IMR-90 (cell line): ENCODE data around the gene ATXN10. TPM values are rescaled to one million over a fixed set of nuclear protein-coding genes. Genes with fewer than 3 reads are reported as not detected.

Experiments
- ATAC-seq: fragments of 200-7000 bp; cut with Tn5 transposase; 2 replicates; pipeline ENCODE4 v1.9.1; 2020; ENCODE audit warnings: low read depth, mild to moderate bottlenecking, moderate library complexity
- BruUV-seq: library from RNA; stranded (reverse); fragments of 400-500 nt; replicated peaks from 2 replicates; lab custom pipeline; 2021; lab: Mats Ljungman, UMichigan
- CTCF ChIA-PET: fragments of 300-600 bp; formaldehyde crosslinking; extraction: SDS; loops from one replicate; lab custom pipeline; 2021; ENCODE audit warnings: antibody characterized with exemption; lab: Yijun Ruan, JAX
- POLR2A ChIA-PET: fragments of 300-600 bp; sonication (Branson Sonifier 250); formaldehyde crosslinking; loops from one replicate; lab custom pipeline; 2022; ENCODE audit warnings: antibody characterized with exemption; ENCODE audit not compliant: unreplicated experiment; lab: Charles Lee
- DNase-seq: peaks from one replicate; pipeline ENCODE4 v3.0.0; 2013
- H2AFZ ChIP-seq: replicated peaks from 2 replicates; pipeline ENCODE3; 2013; ENCODE audit warnings: low read length, mild to moderate bottlenecking; ENCODE audit not compliant: poor library complexity
- H2AK5ac ChIP-seq: 2 replicates; pipeline ENCODE4 v1.6.1; 2013; ENCODE audit warnings: low read depth, low read length, inconsistent platforms
- H2AK9ac ChIP-seq: replicated peaks from 2 replicates; pipeline ENCODE3; 2013; ENCODE audit warnings: mild to moderate bottlenecking, low read depth, low read length, moderate library complexity; ENCODE audit not compliant: poor library complexity
- H2BK120ac ChIP-seq: 2 replicates; pipeline ENCODE4 v1.6.1; 2013; ENCODE audit warnings: low read depth, low read length, inconsistent platforms
- H2BK15ac ChIP-seq: 3 replicates; pipeline ENCODE4 v1.6.1; 2013; ENCODE audit warnings: low read depth, low read length, inconsistent platforms
- H2BK20ac ChIP-seq: 2 replicates; pipeline ENCODE4 v1.6.1; 2013; ENCODE audit warnings: low read depth, mild to moderate bottlenecking, inconsistent platforms, low read length, moderate library complexity
- H2BK5ac ChIP-seq: 2 replicates; pipeline ENCODE4 v1.6.1; 2013; ENCODE audit warnings: mild to moderate bottlenecking, low read depth, low read length, inconsistent platforms; ENCODE audit not compliant: poor library complexity, severe bottlenecking
- H3K14ac ChIP-seq: replicated peaks from 2 replicates; pipeline ENCODE4 v1.6.1; 2013; ENCODE audit warnings: low read depth, low read length, inconsistent platforms
- H3K18ac ChIP-seq: 2 replicates; pipeline ENCODE4 v1.6.1; 2013; ENCODE audit warnings: low read depth, low read length, control low read depth
- H3K23ac ChIP-seq: 2 replicates; pipeline ENCODE4 v1.6.1; 2013; ENCODE audit warnings: low read depth, low read length, inconsistent platforms
- H3K27ac ChIP-seq: 2 replicates; pipeline ENCODE4 v1.5.1; 2013; ENCODE audit warnings: mild to moderate bottlenecking, control low read depth, low read length; ENCODE audit not compliant: insufficient read depth
- H3K27me3 ChIP-seq: 2 replicates; pipeline ENCODE4 v1.6.1; 2013; ENCODE audit warnings: low read length; ENCODE audit not compliant: control insufficient read depth, insufficient read depth
- H3K36me3 ChIP-seq: 2 replicates; pipeline ENCODE4 v1.6.1; 2013; ENCODE audit warnings: low read length, mixed read lengths; ENCODE audit not compliant: control insufficient read depth, insufficient read depth
- H3K4ac ChIP-seq: 2 replicates; pipeline ENCODE4 v1.6.1; 2013; ENCODE audit warnings: low read depth, low read length, inconsistent platforms
- H3K4me1 ChIP-seq: 2 replicates; pipeline ENCODE4 v1.6.1; 2013; ENCODE audit warnings: low read length, mixed read lengths; ENCODE audit not compliant: control insufficient read depth, insufficient read depth
- H3K4me2 ChIP-seq: 2 replicates; pipeline ENCODE4 v1.6.1; 2013; ENCODE audit warnings: low read depth, mild to moderate bottlenecking, control low read depth, low read length, moderate library complexity
- H3K4me3 ChIP-seq: 2 replicates; pipeline ENCODE4 v1.5.1; 2013; ENCODE audit warnings: low read depth, mild to moderate bottlenecking, control low read depth, low read length, moderate library complexity; ENCODE audit not compliant: insufficient read depth
- H3K56ac ChIP-seq: 2 replicates; pipeline ENCODE4 v1.6.1; 2013; ENCODE audit warnings: low read length, inconsistent platforms; ENCODE audit not compliant: insufficient read depth; ENCODE audit errors: extremely low read depth
- H3K79me1 ChIP-seq, 2 experiments: 2 replicates each; pipeline ENCODE4 v1.6.1; 2013; ENCODE audit warnings: low read length in 2 of 2, inconsistent platforms in 1 of 2, low read depth in 1 of 2
- H3K9ac ChIP-seq: 2 replicates; pipeline ENCODE4 v1.6.1; 2013; ENCODE audit warnings: low read depth, low read length, control low read depth
- H3K9me1 ChIP-seq: 2 replicates; pipeline ENCODE4 v1.6.1; 2013; ENCODE audit warnings: low read length, inconsistent platforms; ENCODE audit not compliant: insufficient read depth
- H3K9me3 ChIP-seq: 2 replicates; pipeline ENCODE4 v1.6.1; 2013; ENCODE audit warnings: low read length; ENCODE audit not compliant: control insufficient read depth, insufficient read depth
- H4K20me1 ChIP-seq: 2 replicates; pipeline ENCODE4 v1.6.1; 2013; ENCODE audit warnings: low read length, inconsistent platforms; ENCODE audit not compliant: insufficient read depth
- H4K5ac ChIP-seq: 2 replicates; pipeline ENCODE4 v1.6.1; 2013; ENCODE audit warnings: mild to moderate bottlenecking, low read depth, low read length, control low read depth
- H4K8ac ChIP-seq, 2 experiments: 2 replicates each; pipeline ENCODE4 v1.6.1; 2013; ENCODE audit warnings: low read depth in 2 of 2, low read length in 2 of 2, control low read depth in 1 of 2, inconsistent platforms in 1 of 2
- H4K91ac ChIP-seq: 2 replicates; pipeline ENCODE4 v1.6.1; 2013; ENCODE audit warnings: low read depth, low read length, inconsistent platforms; ENCODE audit not compliant: insufficient read depth
- CEBPB ChIP-seq: IDR thresholded peaks from 2 replicates; pipeline ENCODE4 v1.6.1; 2012; ENCODE audit warnings: low read depth, low read length, improper control_type of control experiment
- FOS ChIP-seq: fragments of 150-350 bp; IDR thresholded peaks from 2 replicates; pipeline ENCODE4 v1.6.1; 2016; ENCODE audit warnings: low read depth, low read length
- SMC3 ChIP-seq: fragments of 150-350 bp; IDR thresholded peaks from 2 replicates; pipeline ENCODE4 v1.6.1; 2016; ENCODE audit warnings: low read depth, mild to moderate bottlenecking, antibody characterized with exemption, low read length, moderate library complexity
- WGBS, 2 experiments: methylation state at CpG; one replicate each; pipeline versions ENCODE4 v1.1.5 to v1.1.7; 2013; ENCODE audit warnings: missing lambda C conversion rate in 2 of 2; ENCODE audit not compliant: insufficient read length in 1 of 2; ENCODE audit errors: extremely low coverage in 2 of 2; 5-methylcytosine and 5-hydroxymethylcytosine counted together
- dilution Hi-C: fragments of 300-500 bp; cut with HindIII; formaldehyde crosslinking; loops from one replicate; pipeline ENCODE4 v1.14.3; 2018; ENCODE audit warnings: low sequenced_read_pairs; ENCODE audit not compliant: unreplicated experiment
- in situ Hi-C: fragments of 300-500 bp; cut with MboI; formaldehyde crosslinking; loops from 3 replicates; pipeline ENCODE4 v1.14.3; 2019; ENCODE audit warnings: low sequenced_read_pairs, inconsistent platforms, mixed read lengths
- intact Hi-C: fragments of 100-400 bp; cut with micrococcal nuclease; formaldehyde crosslinking; loops from 2 replicates; pipeline ENCODE4 v1.10.0; 2022
- polyA plus RNA-seq, 3 experiments: library from polyadenylated mRNA; depleted of rRNA; stranded (reverse); fragments of >200 nt; gene quantifications; 2 replicates each; pipeline ENCODE4 v1.2.3, GENCODE V29; 2012; ENCODE audit warnings: low replicate concordance in 1 of 3
- total RNA-seq: library from RNA; depleted of rRNA; stranded (reverse); fragments of >200 nt; gene quantifications from 2 replicates; pipeline ENCODE4 v1.2.3, GENCODE V29; 2012

Gene ATXN10
- total and polyA plus RNA-seq, 2 of the 4 experiments (the other 2 are of a cell fraction): 116 to 231 TPM

GRCh38 chr22:45843031-45843430 is 171.4 kb downstream of the ATXN10 start:
- no peak overlapping the region for H3K9ac ChIP-seq
- H3K4ac ChIP-seq: no peak overlapping the region
- no CpG with 5 or more reads among the region's 7 CpGs for WGBS, 2 experiments
- H3K4me3 ChIP-seq: no peak overlapping the region
- no peak for TF ChIP-seq FOS
- no peak for TF ChIP-seq CEBPB
- no peak for TF ChIP-seq SMC3
- H4K20me1 ChIP-seq: peaks cover 21% of the 10 kb centered on the region; the same call in 1 of the 2 replicates
- H2BK15ac ChIP-seq: no peak overlapping the region
- H2BK20ac ChIP-seq: no peak overlapping the region
- no peak overlapping the region for H3K18ac ChIP-seq
- no peak overlapping the region for H2AFZ ChIP-seq
- no peak overlapping the region for H3K56ac ChIP-seq
- no peak overlapping the region for H3K27ac ChIP-seq
- POLR2A ChIA-PET: interaction anchor here (0.6 kb wide), 1 partner anchor 200 kb away, joined by 5 read pairs; no protein-coding TSS in a partner anchor
- H2BK5ac ChIP-seq: no peak overlapping the region
- H2BK120ac ChIP-seq: no peak overlapping the region
- H3K4me2 ChIP-seq: no peak overlapping the region
- H3K23ac ChIP-seq: no peak overlapping the region
- H3K36me3 ChIP-seq: peaks cover 14% of the 10 kb centered on the region
- H4K8ac ChIP-seq: no peak overlapping the region
- CTCF ChIA-PET: interaction anchor here (0.8 to 1.9 kb wide), 2 partner anchors 11 to 41 kb away, joined by 3 to 7 read pairs; no protein-coding TSS in a partner anchor
- no TSS peak for BruUV-seq
- no peak overlapping the region for H2AK9ac ChIP-seq
- H3K14ac ChIP-seq: no peak overlapping the region
- ATAC-seq: no peak
- H3K27me3 ChIP-seq: no peaks in the 10 kb centered on the region
- H3K9me1 ChIP-seq: peaks cover 28% of the 10 kb centered on the region
- H3K79me1 ChIP-seq: peaks cover 34 to 59% of the 10 kb centered on the region in 2 experiments; a peak in 3 of 4 replicates
- H3K4me1 ChIP-seq: peaks cover 7% of the 10 kb centered on the region
- dilution Hi-C loops (no loop called here), intact Hi-C loops (loop anchor here (10.0 kb wide), 1 partner anchor 258 kb away; no protein-coding TSS in a partner anchor), in situ Hi-C loops (loop anchor here (10.0 kb wide), 1 partner anchor 188 kb away; no protein-coding TSS in a partner anchor)
- no peaks in the 10 kb centered on the region for H3K9me3 ChIP-seq
- no peak overlapping the region for H2AK5ac ChIP-seq
- H4K5ac ChIP-seq: no peak overlapping the region
- no peak overlapping the region for H4K91ac ChIP-seq
- no peak for DNase-seq
